ENCODE measurements around the gene RIPOR2.
"Not testable (repeated sequence)": the region's sequence is repeated elsewhere in the genome, so short reads cannot be mapped to it uniquely, and the experiment has no call there.

Gene RIPOR2

GRCh38 chr6:24775520-24776058 lies 160.2 kb downstream of the RIPOR2 start:
- peak overlapping the region; percentile 98 for H3K27ac ChIP-seq
- no peak for TF ChIP-seq CTCF (IDR thresholded peaks at IDR 0.05)
- TF ChIP-seq ZFX (IDR thresholded peaks at IDR 0.05; ENCODE audit: borderline replicate concordance) = no peak

DNA sequence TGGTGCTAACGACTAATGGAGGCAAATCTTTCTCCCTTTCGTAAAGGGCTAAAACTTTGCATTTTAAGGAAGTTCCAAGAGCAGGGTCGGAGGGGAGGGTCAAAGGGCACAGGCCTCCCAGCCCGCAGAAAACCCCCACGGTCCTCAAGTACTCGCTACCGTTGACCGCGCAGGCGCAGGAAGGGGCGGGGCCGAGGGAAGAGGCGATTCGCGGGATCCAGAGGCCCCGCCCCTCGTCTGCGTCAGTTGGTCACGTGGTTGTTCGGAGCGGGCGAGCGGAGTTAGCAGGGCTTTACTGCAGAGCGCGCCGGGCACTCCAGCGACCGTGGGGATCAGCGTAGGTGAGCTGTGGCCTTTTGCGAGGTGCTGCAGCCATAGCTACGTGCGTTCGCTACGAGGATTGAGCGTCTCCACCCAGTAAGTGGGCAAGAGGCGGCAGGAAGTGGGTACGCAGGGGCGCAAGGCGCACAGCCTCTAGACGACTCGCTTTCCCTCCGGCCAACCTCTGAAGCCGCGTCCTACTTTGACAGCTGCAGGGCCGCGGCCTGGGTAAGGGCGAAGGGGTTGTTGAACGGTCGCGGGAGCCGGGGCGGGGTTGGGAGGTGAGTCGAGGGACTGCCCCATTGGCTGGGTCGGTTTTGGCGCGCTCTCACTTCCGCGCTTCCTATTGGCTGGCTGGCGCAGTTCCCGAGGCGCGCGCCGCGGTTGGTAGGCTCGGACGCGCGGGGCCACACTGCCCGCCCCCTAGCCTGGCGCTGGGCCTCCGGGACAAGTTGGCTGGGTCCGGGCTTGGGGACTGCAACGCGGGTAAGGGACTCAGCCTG lies 160.9 kb downstream of the RIPOR2 start, which contains the start of gene GMNN:
Gene GMNN (plus strand): TSS at position 242 of the 824 bp plus-strand sequence. CDS start 2,310 bp downstream, outside the sequence.
- peak within 1 kb of the TSS; percentile 98 for H3K27ac ChIP-seq
- no peak for TF ChIP-seq ZFX (IDR thresholded peaks at IDR 0.05; ENCODE audit: borderline replicate concordance)
- no peak for TF ChIP-seq CTCF (IDR thresholded peaks at IDR 0.05)

- TF ChIP-seq CTCF (IDR thresholded peaks at IDR 0.05) (no peak), ZFX (IDR thresholded peaks at IDR 0.05; ENCODE audit: borderline replicate concordance) (no peak)
- no peak overlapping the region for H3K27ac ChIP-seq
These were observed 167.4 kb downstream of the RIPOR2 start for GRCh38 chr6:24768361-24768760.

DNA sequence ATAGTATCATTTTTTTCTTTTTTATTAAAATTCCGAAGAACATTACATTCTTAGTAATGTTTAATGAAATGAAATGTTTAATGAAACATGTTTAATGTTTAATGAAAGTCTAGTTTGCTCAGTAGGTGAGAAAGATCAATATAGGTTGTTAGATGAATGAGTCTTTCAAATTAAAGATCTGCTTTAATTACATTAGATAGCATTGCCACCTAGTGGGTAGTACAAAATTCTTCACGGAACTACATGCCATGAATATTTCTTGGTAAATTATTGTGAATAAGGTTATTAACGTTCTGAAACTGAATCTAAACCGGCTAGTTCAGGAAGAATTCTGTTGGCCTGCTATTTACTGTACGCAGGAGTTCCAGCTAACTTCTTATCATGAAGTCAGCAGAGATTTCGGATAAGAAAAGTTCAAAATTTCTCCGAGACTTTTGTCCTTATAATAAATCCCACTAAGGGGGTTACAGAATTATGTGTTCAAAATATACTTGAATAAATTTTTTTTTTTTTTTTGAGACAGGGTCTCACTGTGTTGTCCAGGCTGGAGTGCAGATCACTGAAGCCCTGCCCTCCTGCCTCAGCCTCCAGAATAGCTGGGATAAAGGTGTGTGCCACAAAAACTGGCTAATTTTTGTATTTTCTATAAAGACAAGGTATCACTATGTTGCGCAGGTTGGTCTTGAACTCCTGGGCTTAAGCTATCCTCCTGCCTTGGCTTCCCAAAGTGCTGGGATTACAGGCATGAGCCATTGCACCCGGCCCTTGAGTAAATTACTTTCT lies 168.9 kb downstream of the RIPOR2 start:
- no peak for TF ChIP-seq ZFX (IDR thresholded peaks at IDR 0.05; ENCODE audit: borderline replicate concordance)
- peak; percentile 65 for TF ChIP-seq CTCF (IDR thresholded peaks at IDR 0.05)
- no peak overlapping the region for H3K27ac ChIP-seq

DNA sequence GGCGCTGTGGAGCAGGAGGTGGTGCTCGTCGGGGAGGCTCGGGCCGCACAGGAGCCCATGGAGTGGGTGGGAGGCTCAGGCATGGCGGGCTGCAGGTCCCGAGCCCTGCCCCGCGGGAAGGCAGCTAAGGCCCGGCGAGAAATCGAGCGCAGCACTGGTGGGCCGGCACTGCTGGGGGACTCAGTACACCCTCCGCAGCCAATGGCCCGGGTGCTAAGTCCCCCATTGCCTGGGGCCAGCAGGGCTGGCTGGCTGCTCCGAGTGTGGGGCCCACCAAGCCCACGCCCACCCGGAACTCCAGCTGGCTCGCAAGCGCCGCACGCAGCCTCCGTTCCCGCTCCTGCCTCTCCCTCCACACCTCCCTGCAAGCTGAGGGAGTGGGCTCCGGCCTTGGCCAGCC lies 169.8 kb downstream of the RIPOR2 start:
- not testable (repeated sequence) for H3K27ac ChIP-seq

GRCh38 chr6:24764833-24765828 lies 170.6 kb downstream of the RIPOR2 start:
- H3K27ac ChIP-seq = not testable (repeated sequence)

GRCh38 chr6:24763578-24763977 lies 172.2 kb downstream of the RIPOR2 start:
- H3K27ac ChIP-seq = no peak overlapping the region
- TF ChIP-seq ZFX (IDR thresholded peaks at IDR 0.05; ENCODE audit: borderline replicate concordance) = no peak
- TF ChIP-seq CTCF (IDR thresholded peaks at IDR 0.05) = no peak

Data from 22Rv1 (cell line).